GM12872 (cell line): Measurements from ENCODE around the gene BRF1.

Experiments
- CTCF ChIP-seq: IDR thresholded peaks from 3 replicates; pipeline ENCODE4 v1.5.1; 2011; ENCODE audit warnings: low read depth, mild to moderate bottlenecking, low read length, moderate library complexity; ENCODE audit not compliant: insufficient read depth

BRF1 gene

GRCh38 chr14:105192866-105193731 is 107.7 kb downstream of the BRF1 start:
- no peak for TF ChIP-seq CTCF

GRCh38 chr14:105187935-105188524 is 112.8 kb downstream of the BRF1 start:
- 0 out of 3 replicates have a peak, but pooled peaks have one; percentile 9 for TF ChIP-seq CTCF

GRCh38 chr14:105187116-105187515 is 113.7 kb downstream of the BRF1 start:
- TF ChIP-seq CTCF: no peak

GRCh38 chr14:105185973-105186372 is 114.8 kb downstream of the BRF1 start:
- no peak for TF ChIP-seq CTCF

GRCh38 chr14:105185001-105185400 is 115.8 kb downstream of the BRF1 start:
- no peak for TF ChIP-seq CTCF

- no peak for TF ChIP-seq CTCF
These were observed 116.3 kb downstream of the BRF1 start for GRCh38 chr14:105184461-105184860.

GRCh38 chr14:105182296-105183020 is 118.3 kb downstream of the BRF1 start:
- no peak for TF ChIP-seq CTCF
